B cell (primary cell): Measurements from ENCODE around the gene C1orf35. TPM values are rescaled to one million over a fixed set of nuclear protein-coding genes. Genes with fewer than 3 reads are reported as not detected.
A peak's percentile ranks its signal among the peaks of the same experiment; 100 is the strongest.

Experiments
- ATAC-seq: fragments of 200-7000 bp; cut with Tn5 transposase; one replicate; pipeline ENCODE4 v1.10.0; 2021; ENCODE audit warnings: low read depth, mild to moderate bottlenecking, moderate number of reproducible peaks, moderate library complexity
- CTCF ChIA-PET: fragments of 350-600 bp; sonication (Branson Sonifier 250); formaldehyde crosslinking; loops from one replicate; lab custom pipeline; 2021; ENCODE audit warnings: antibody characterized with exemption, inconsistent platforms; lab: Charles Lee
- POLR2A ChIA-PET: fragments of 350-600 bp; sonication (Branson Sonifier 250); formaldehyde crosslinking; loops from one replicate; lab custom pipeline; 2021; ENCODE audit warnings: antibody characterized with exemption; lab: Charles Lee
- DNase-seq: peaks from one replicate; pipeline ENCODE4 v3.0.0; 2013
- H2AFZ ChIP-seq: 2 replicates; pipeline ENCODE4 v1.6.1; 2012; ENCODE audit warnings: mild to moderate bottlenecking, low read depth, low read length; ENCODE audit not compliant: insufficient read depth, poor library complexity, severe bottlenecking
- H3K27ac ChIP-seq, 2 donors: 1 replicate in 1 of 2; 2 replicates in 1 of 2; pipeline ENCODE4 v1.5.1; 2012 to 2013; ENCODE audit warnings: low read length in 2 of 2, mild to moderate bottlenecking in 2 of 2, moderate library complexity in 1 of 2
- H3K27me3 ChIP-seq, 4 experiments: fragments of 200-600 bp in 1 of 4; sonication (generic) in 1 of 4; replicated peaks in 1 of 4; 1 replicate in 2 of 4; 2 replicates in 2 of 4; pipeline versions ENCODE4 v1.6.1 to v1.7.0; 2013 to 2016; ENCODE audit warnings: low read length in 3 of 4, mild to moderate bottlenecking in 2 of 4, mixed read lengths in 1 of 4, moderate library complexity in 1 of 4; ENCODE audit not compliant: insufficient read depth in 4 of 4, control insufficient read depth in 3 of 4; ENCODE audit errors: control extremely low read depth in 1 of 4
- H3K36me3 ChIP-seq, 2 experiments: replicated peaks in 1 of 2; 1 replicate in 1 of 2; 2 replicates in 1 of 2; pipeline versions ENCODE4 v1.6.1 to v1.7.1; 2013; ENCODE audit warnings: low read length in 1 of 2; ENCODE audit not compliant: insufficient read depth in 2 of 2, control insufficient read depth in 1 of 2; ENCODE audit errors: control extremely low read depth in 1 of 2, extremely low read depth in 1 of 2
- H3K4me1 ChIP-seq, 2 donors: fragments of 200-600 bp in 1 of 2; sonication (generic) in 1 of 2; 1 replicate in 1 of 2; 2 replicates in 1 of 2; pipeline versions ENCODE4 v1.5.1 to v1.6.1; 2013 to 2017; ENCODE audit warnings: low read length in 2 of 2; ENCODE audit not compliant: control insufficient read depth in 2 of 2, insufficient read depth in 2 of 2
- H3K4me2 ChIP-seq: replicated peaks from 2 replicates; pipeline ENCODE3; 2012; ENCODE audit warnings: mild to moderate bottlenecking, low read depth, low read length; ENCODE audit not compliant: poor library complexity, severe bottlenecking
- H3K4me3 ChIP-seq, 5 experiments: fragments of 200-600 bp in 1 of 5; sonication (generic) in 1 of 5; 1 replicate in 3 of 5; 2 replicates in 2 of 5; pipeline versions ENCODE4 v1.5.1 to v1.7.0; 2011 to 2016; ENCODE audit warnings: low read length in 4 of 5, mild to moderate bottlenecking in 4 of 5, low read depth in 2 of 5, control low read depth in 1 of 5, moderate library complexity in 1 of 5; ENCODE audit not compliant: insufficient read depth in 1 of 5; ENCODE audit errors: control extremely low read depth in 1 of 5, extremely low read depth in 1 of 5
- H3K79me2 ChIP-seq: fragments of 200-600 bp; sonication (generic); one replicate; pipeline ENCODE4 v1.6.0; 2016; ENCODE audit warnings: low read length; ENCODE audit not compliant: control insufficient read depth, insufficient read depth
- H3K9ac ChIP-seq: fragments of 200-600 bp; sonication (generic); 2 replicates; pipeline ENCODE4 v1.6.1; 2017; ENCODE audit warnings: mild to moderate bottlenecking, low read length, moderate library complexity
- H3K9me3 ChIP-seq, 3 donors: one replicate each; pipeline versions ENCODE4 v1.6.1 to v1.7.1; 2013; ENCODE audit warnings: low read length in 2 of 3; ENCODE audit not compliant: control insufficient read depth in 2 of 3, insufficient read depth in 1 of 3; ENCODE audit errors: control extremely low read depth in 1 of 3
- H4K20me1 ChIP-seq: 2 replicates; pipeline ENCODE4 v1.6.0; 2012; ENCODE audit warnings: mild to moderate bottlenecking, low read length; ENCODE audit not compliant: insufficient read depth, control insufficient read depth, poor library complexity, severe bottlenecking
- H3K27ac Mint-ChIP-seq: one replicate; pipeline ENCODE4 v1.8.0; 2021; ENCODE audit warnings: mixed read lengths
- H3K27me3 Mint-ChIP-seq: one replicate; pipeline ENCODE4 v1.8.0; 2021; ENCODE audit warnings: mixed read lengths
- H3K4me1 Mint-ChIP-seq: one replicate; pipeline ENCODE4 v1.8.0; 2021; ENCODE audit warnings: mixed read lengths
- H3K4me3 Mint-ChIP-seq: one replicate; pipeline ENCODE4 v1.8.0; 2021; ENCODE audit warnings: mixed read lengths
- H3K9me3 Mint-ChIP-seq: one replicate; pipeline ENCODE4 v1.8.0; 2022; ENCODE audit warnings: mixed read lengths; ENCODE audit not compliant: insufficient read depth
- EZH2 ChIP-seq: IDR thresholded peaks from 2 replicates; pipeline ENCODE4 v1.6.1; 2012; ENCODE audit warnings: borderline replicate concordance, low read depth, mild to moderate bottlenecking, moderate library complexity, low read length; ENCODE audit not compliant: insufficient read depth, poor library complexity, severe bottlenecking
- WGBS: methylation state at CpG from one replicate; pipeline ENCODE4 v1.1.5; 2013; ENCODE audit warnings: missing lambda C conversion rate; ENCODE audit not compliant: insufficient coverage; 5-methylcytosine and 5-hydroxymethylcytosine counted together
- intact Hi-C: fragments of 100-400 bp; cut with micrococcal nuclease; formaldehyde crosslinking; loops from one replicate; pipeline ENCODE4 v1.10.0; 2022
- polyA plus RNA-seq: library from polyadenylated mRNA; depleted of rRNA; stranded (reverse); fragments of >200 nt; gene quantifications from 2 replicates; pipeline ENCODE4 v1.2.3, GENCODE V29; 2012
- total RNA-seq, 2 donors: library from RNA; stranded (reverse); fragments of 120-200 nt in 1 of 2; gene quantifications; 1 replicate in 1 of 2; 2 replicates in 1 of 2; pipeline versions ENCODE4 v1.2.3 to v1.2.4, GENCODE V29; 2013 to 2022
- TF ChIP-seq, protein P1 (sequence below): fragments of 200-600 bp; IDR thresholded peaks from one replicate; pipeline ENCODE4 v1.8.0; 2022; ENCODE audit warnings: antibody characterized with exemption, mild to moderate bottlenecking

The C1orf35 gene
- total and polyA plus RNA-seq, 2 donors (not counting 1 experiment from before 2014, with no cell fraction given), result 24.1 to 41.0 TPM

DNA sequence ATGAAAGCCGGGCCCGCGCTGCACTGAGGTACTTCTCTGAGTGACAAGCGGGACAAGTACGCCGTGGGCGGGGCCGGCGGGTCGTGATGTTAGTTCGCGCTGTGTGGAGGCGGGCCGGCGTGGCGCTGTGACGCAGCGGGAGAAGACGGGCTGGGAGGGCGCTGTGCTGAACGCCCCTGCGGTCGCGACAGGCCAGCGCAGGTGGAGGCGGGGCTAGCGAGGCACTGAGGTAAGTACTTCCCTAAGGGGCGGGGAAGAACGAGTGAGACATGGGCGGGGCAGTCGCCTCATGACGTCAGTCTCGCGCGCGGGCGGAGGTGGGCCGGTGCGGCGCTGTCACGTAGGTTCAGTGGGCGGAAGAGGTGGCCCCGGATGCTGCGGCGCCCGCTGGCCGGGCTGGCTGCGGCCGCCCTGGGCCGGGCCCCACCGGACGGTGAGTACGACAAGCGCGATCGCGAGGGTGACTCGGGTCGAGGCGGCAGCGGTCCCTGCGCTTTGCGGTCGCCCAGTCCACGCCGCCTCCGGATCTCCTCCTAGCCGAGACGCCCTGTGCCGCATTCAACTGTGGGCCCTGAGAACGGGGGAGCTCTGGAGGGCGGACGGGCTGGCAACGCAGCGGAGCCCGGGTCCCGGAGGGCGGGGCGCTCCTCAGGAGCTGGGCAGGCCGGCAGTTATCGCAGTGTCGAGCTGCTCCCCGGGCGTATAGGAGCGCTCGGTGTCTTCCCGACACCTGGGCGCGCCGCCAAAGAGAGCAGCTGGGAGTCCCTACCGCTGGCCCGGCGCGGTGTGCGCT, 37.0 kb upstream of the C1orf35 start, which contains the start of gene GUK1:
GUK1 (plus strand) TSS at position 349 of the 793 bp plus-strand sequence; CDS start at position 373, 24 bp downstream.
- Histone ChIP-seq H3K4me2 (peak within 1 kb of the TSS; percentile 98), H3K4me1 (peaks cover 55 to 74% of the 10 kb centered on the region in 2 donors), H3K36me3 (peaks cover 0 to 10% of the 10 kb centered on the region in 2 experiments), H3K4me3 (peak within 1 kb of the TSS; percentile 70 to 87 (median 82)), H3K9me3 (peaks cover 0 to 11% (median 0%) of the 10 kb centered on the region in 3 donors), H3K79me2 (peaks cover 50% of the 10 kb centered on the region), H3K9ac (peak within 1 kb of the TSS; percentile 92), H4K20me1 (peaks cover 48% of the 10 kb centered on the region), H3K27me3 (no peaks in the 10 kb centered on the region), H2AFZ (peak within 1 kb of the TSS; percentile 73), H3K27ac (peak within 1 kb of the TSS; percentile 95 to 98)
- Mint-ChIP-seq H3K9me3 (no peaks in the 10 kb centered on the region), H3K27me3 (no peaks in the 10 kb centered on the region), H3K27ac (peak within 1 kb of the TSS; percentile 100), H3K4me3 (peak within 1 kb of the TSS; percentile 96), H3K4me1 (peaks cover 68% of the 10 kb centered on the region)
- ChIA-PET POLR2A (interaction anchor here (0.7 to 1.4 kb wide), 4 partner anchors 22 to 74 kb away, joined by 3 to 22 read pairs (median 4); partner anchors contain the start of genes ARF1 and IBA57), CTCF (interaction anchor here (0.7 to 1.8 kb wide), 5 partner anchors 9 to 360 kb away, joined by 3 to 8 read pairs (median 6); partner anchors contain the start of gene IBA57)
- WGBS, result under 1% methylated on average over 95 of the region's 95 CpGs
- intact Hi-C loops, result loop anchor here (1.0 to 2.0 kb wide), 7 partner anchors 9 to 267 kb away; partner anchors contain the start of genes ARF1, C1orf35, IBA57 and MRPL55
- ATAC-seq (peak; percentile 91), DNase-seq (peak; percentile 100)
- TF ChIP-seq, protein P1, sequence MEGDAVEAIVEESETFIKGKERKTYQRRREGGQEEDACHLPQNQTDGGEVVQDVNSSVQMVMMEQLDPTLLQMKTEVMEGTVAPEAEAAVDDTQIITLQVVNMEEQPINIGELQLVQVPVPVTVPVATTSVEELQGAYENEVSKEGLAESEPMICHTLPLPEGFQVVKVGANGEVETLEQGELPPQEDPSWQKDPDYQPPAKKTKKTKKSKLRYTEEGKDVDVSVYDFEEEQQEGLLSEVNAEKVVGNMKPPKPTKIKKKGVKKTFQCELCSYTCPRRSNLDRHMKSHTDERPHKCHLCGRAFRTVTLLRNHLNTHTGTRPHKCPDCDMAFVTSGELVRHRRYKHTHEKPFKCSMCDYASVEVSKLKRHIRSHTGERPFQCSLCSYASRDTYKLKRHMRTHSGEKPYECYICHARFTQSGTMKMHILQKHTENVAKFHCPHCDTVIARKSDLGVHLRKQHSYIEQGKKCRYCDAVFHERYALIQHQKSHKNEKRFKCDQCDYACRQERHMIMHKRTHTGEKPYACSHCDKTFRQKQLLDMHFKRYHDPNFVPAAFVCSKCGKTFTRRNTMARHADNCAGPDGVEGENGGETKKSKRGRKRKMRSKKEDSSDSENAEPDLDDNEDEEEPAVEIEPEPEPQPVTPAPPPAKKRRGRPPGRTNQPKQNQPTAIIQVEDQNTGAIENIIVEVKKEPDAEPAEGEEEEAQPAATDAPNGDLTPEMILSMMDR, result no peak
- no peak for TF ChIP-seq EZH2
